PC-9 (cell line): Measurements from ENCODE around the gene PKD2. TPM values are rescaled to one million over a fixed set of nuclear protein-coding genes. Genes with fewer than 3 reads are reported as not detected.
A peak's percentile ranks its signal among the peaks of the same experiment; 100 is the strongest.

ENCODE experiments used
- BruUV-seq: library from RNA; stranded (reverse); fragments of 400-500 nt; replicated peaks from 2 replicates; lab custom pipeline; 2021; lab: Mats Ljungman, UMichigan
- CTCF ChIA-PET: fragments of 300-600 bp; sonication (Branson Sonifier 250); formaldehyde crosslinking; loops from one replicate; lab custom pipeline; 2022; ENCODE audit warnings: antibody characterized with exemption; lab: Charles Lee
- POLR2A ChIA-PET: fragments of 300-600 bp; sonication (Branson Sonifier 250); formaldehyde crosslinking; loops from one replicate; lab custom pipeline; 2022; ENCODE audit warnings: antibody characterized with exemption; ENCODE audit not compliant: unreplicated experiment; lab: Charles Lee
- DNase-seq, 2 experiments: peaks; one replicate each; pipeline versions ENCODE4 v3.0.0 to v3.0.0-alpha.2; 2015 to 2022; ENCODE audit warnings: mixed read lengths in 1 of 2
- H2AFZ ChIP-seq: fragments of 200-600 bp; sonication (generic); 2 replicates; pipeline ENCODE4 v1.8.1; 2017; ENCODE audit warnings: antibody characterized with exemption
- H3F3A ChIP-seq: fragments of 200-600 bp; sonication (generic); 2 replicates; pipeline ENCODE4 v1.8.1; 2017; ENCODE audit warnings: antibody characterized with exemption, mild to moderate bottlenecking, low read depth; ENCODE audit not compliant: insufficient read depth
- H3K27ac ChIP-seq: fragments of 200-600 bp; sonication (generic); 2 replicates; pipeline ENCODE4 v1.6.1; 2016; ENCODE audit warnings: mixed run types
- H3K27me3 ChIP-seq: fragments of 200-600 bp; sonication (generic); 2 replicates; pipeline ENCODE4 v1.6.1; 2016; ENCODE audit warnings: low read depth, mixed run types; ENCODE audit not compliant: insufficient read depth
- H3K36me3 ChIP-seq: fragments of 200-600 bp; sonication (generic); 2 replicates; pipeline ENCODE4 v1.6.1; 2016; ENCODE audit warnings: low read depth, mixed run types
- H3K4me1 ChIP-seq: fragments of 200-600 bp; sonication (generic); replicated peaks from 2 replicates; pipeline ENCODE4 v1.6.1; 2016; ENCODE audit warnings: mixed run types; ENCODE audit not compliant: insufficient read depth
- H3K4me2 ChIP-seq: fragments of 200-600 bp; sonication (generic); 2 replicates; pipeline ENCODE4 v1.6.1; 2017; ENCODE audit warnings: mixed run types
- H3K4me3 ChIP-seq: fragments of 200-600 bp; sonication (generic); 2 replicates; pipeline ENCODE4 v1.6.1; 2016; ENCODE audit warnings: mixed run types
- H3K79me2 ChIP-seq: fragments of 200-600 bp; sonication (generic); 2 replicates; pipeline ENCODE4 v1.6.1; 2017; ENCODE audit warnings: low read depth, mixed run types
- H3K9me2 ChIP-seq: fragments of 200-600 bp; sonication (generic); 2 replicates; pipeline ENCODE4 v1.8.1; 2017; ENCODE audit warnings: mild to moderate bottlenecking; ENCODE audit not compliant: insufficient read depth
- H3K9me3 ChIP-seq: fragments of 200-600 bp; sonication (generic); 2 replicates; pipeline ENCODE4 v1.8.1; 2016; ENCODE audit warnings: low read depth; ENCODE audit not compliant: insufficient read depth
- H4K20me1 ChIP-seq: fragments of 200-600 bp; sonication (generic); 2 replicates; pipeline ENCODE4 v1.8.1; 2017; ENCODE audit not compliant: insufficient read depth
- EZH2 ChIP-seq: fragments of 200-600 bp; sonication (generic); IDR thresholded peaks from 2 replicates; pipeline ENCODE4 v1.8.0; 2017; ENCODE audit warnings: antibody characterized with exemption, low read depth
- intact Hi-C: fragments of 100-400 bp; cut with micrococcal nuclease; formaldehyde crosslinking; loops from one replicate; pipeline ENCODE4 v1.10.0; 2022; ENCODE audit not compliant: unreplicated experiment
- total RNA-seq: library from RNA; stranded (reverse); gene quantifications from 2 replicates; pipeline ENCODE4 v1.2.3, GENCODE V29; 2021
- TF ChIP-seq, protein P1 (sequence below): fragments of 200-600 bp; sonication (generic); conservative IDR thresholded peaks from 2 replicates; pipeline ENCODE4 v1.6.1; 2017; ENCODE audit warnings: mixed run types, antibody characterized with exemption, mild to moderate bottlenecking, moderate library complexity

The PKD2 gene
- total RNA-seq, 1 experiment from 2014 or later = 10.2 TPM

DNA sequence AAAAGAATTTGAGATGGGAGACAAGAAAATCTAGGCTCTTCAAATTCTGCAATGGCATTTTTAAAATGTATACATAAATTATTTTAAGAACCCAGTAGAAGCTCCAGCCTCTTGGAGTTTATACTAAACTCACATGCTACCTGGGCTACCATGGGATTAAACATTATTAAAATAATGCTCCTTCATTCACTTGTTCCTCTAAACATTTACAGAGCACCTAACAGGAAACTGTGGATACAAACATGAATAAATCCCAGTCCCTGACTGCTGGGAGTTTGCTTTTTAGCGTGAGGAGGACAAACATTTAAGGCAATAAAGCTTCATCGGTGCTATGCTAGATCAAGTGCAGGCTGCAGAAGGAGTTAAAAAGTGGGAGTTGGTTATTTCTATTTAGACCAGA, 37.3 kb upstream of the PKD2 start:
- Histone ChIP-seq H3K4me2 (no peak overlapping the region), H2AFZ (no peak overlapping the region), H3K9me2 (no peaks in the 10 kb centered on the region), H3K27ac (no peak overlapping the region), H3F3A (peaks cover 10% of the 10 kb centered on the region; the same call in 1 of the 2 replicates), H3K9me3 (no peaks in the 10 kb centered on the region), H3K4me1 (peaks cover 27% of the 10 kb centered on the region), H3K4me3 (no peak overlapping the region), H3K79me2 (no peaks in the 10 kb centered on the region), H3K27me3 (no peaks in the 10 kb centered on the region), H4K20me1 (no peaks in the 10 kb centered on the region), H3K36me3 (no peaks in the 10 kb centered on the region)
- ChIA-PET CTCF (no interaction called here), POLR2A (no interaction called here)
- intact Hi-C loops = no loop called here
- no TSS peak for BruUV-seq
- no peak for DNase-seq
- TF ChIP-seq EZH2 = no peak
- TF ChIP-seq, protein P1, sequence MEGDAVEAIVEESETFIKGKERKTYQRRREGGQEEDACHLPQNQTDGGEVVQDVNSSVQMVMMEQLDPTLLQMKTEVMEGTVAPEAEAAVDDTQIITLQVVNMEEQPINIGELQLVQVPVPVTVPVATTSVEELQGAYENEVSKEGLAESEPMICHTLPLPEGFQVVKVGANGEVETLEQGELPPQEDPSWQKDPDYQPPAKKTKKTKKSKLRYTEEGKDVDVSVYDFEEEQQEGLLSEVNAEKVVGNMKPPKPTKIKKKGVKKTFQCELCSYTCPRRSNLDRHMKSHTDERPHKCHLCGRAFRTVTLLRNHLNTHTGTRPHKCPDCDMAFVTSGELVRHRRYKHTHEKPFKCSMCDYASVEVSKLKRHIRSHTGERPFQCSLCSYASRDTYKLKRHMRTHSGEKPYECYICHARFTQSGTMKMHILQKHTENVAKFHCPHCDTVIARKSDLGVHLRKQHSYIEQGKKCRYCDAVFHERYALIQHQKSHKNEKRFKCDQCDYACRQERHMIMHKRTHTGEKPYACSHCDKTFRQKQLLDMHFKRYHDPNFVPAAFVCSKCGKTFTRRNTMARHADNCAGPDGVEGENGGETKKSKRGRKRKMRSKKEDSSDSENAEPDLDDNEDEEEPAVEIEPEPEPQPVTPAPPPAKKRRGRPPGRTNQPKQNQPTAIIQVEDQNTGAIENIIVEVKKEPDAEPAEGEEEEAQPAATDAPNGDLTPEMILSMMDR = no peak

DNA sequence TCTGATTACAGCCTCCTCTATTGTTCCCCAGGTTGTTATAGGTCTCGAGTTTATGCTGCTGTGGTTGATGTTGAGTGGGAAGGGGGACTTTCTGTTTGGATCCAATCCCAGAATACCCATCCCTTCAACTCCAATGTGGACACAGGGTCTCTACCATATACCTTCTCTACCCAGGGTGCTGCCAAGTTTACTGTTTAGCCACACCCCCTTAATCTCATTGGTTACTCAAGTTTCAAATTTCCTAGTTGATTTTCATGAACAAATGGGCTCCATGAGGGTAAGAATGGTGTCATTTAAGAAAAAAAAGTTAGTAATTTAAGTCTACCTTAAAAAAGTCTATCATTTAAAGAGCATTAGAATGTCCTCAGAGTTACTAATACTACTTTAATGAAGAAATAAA, 35.6 kb upstream of the PKD2 start:
- H3K79me2 ChIP-seq = peaks cover 14% of the 10 kb centered on the region
- ChIA-PET POLR2A (no interaction called here), CTCF (interaction anchor here (0.6 to 0.7 kb wide), 3 partner anchors 130 to 1117 kb away, joined by 4 to 7 read pairs (median 6); no protein-coding TSS in a partner anchor)
- no TSS peak for BruUV-seq
- TF ChIP-seq EZH2 = no peak
- TF ChIP-seq, protein P1 = no peak
- H4K20me1 ChIP-seq = no peaks in the 10 kb centered on the region
- peaks cover 11% of the 10 kb centered on the region; the same call in 1 of the 2 replicates for H3F3A ChIP-seq
- intact Hi-C loops = no loop called here
- H3K4me2 ChIP-seq = no peak overlapping the region
- H3K4me3 ChIP-seq = no peak overlapping the region
- no peaks in the 10 kb centered on the region for H3K27me3 ChIP-seq
- peaks cover 30% of the 10 kb centered on the region for H3K4me1 ChIP-seq
- no peaks in the 10 kb centered on the region for H3K9me3 ChIP-seq
- no peaks in the 10 kb centered on the region for H3K36me3 ChIP-seq
- no peak for DNase-seq
- no peak overlapping the region for H2AFZ ChIP-seq
- no peaks in the 10 kb centered on the region for H3K9me2 ChIP-seq
- H3K27ac ChIP-seq = peak overlapping the region; percentile 91; the same call in 1 of the 2 replicates

DNA sequence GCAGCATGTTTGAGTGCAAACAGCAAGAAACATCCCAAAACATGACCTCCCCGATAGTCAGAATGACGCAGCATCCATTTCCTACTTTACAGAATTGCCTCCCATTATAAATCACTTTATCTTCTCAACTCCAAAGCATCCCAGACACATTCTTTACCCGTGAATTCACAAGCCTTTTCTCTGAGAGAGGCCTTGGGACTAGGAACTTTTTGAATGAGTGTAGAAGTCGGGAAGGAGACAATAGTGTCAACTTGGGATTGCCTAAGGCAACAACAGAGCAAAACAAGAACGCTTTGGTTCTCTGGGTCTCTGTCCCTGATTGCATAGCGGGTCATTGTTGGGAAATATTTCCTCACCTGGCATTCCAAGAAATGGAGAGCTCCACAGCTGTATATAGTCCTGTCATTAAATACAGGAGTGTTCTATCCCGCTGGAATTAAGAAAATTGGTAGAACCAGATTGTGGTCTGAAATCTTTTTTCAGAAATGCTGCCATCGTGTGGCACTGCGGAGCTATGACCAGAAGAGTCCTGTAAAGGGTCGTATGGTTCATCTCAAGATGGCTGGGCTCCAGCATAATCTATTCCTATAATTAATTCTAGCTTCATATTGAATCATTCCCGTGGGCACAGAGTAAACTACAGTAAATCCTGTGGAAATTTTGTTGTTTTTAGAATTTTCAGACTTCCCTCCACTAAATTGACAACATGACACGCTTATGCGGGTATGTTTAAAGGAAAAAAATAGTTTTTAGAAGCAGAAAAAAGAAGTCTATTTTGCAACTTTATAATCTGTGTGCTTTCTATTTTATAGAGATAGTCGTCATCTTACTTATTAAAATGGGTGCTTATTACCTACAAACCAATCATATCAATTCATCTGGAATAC, 33.9 kb upstream of the PKD2 start:
- peak; percentile 41 to 50 for DNase-seq
- Histone ChIP-seq H3K9me3 (no peaks in the 10 kb centered on the region), H3K79me2 (peaks cover 23% of the 10 kb centered on the region), H3K4me1 (peaks cover 30% of the 10 kb centered on the region), H3K27me3 (no peaks in the 10 kb centered on the region), H3F3A (peaks cover 21% of the 10 kb centered on the region; the same call in 1 of the 2 replicates), H3K4me2 (peak overlapping the region; percentile 62), H3K27ac (peak overlapping the region; percentile 91), H3K9me2 (no peaks in the 10 kb centered on the region), H2AFZ (no peak overlapping the region), H3K4me3 (no peak overlapping the region; the same call in 1 of the 2 replicates), H4K20me1 (no peaks in the 10 kb centered on the region), H3K36me3 (no peaks in the 10 kb centered on the region)
- no TSS peak for BruUV-seq
- ChIA-PET POLR2A (interaction anchor here (0.6 kb wide), 1 partner anchor 314 kb away, joined by 5 read pairs; no protein-coding TSS in a partner anchor), CTCF (interaction anchor here (0.7 to 1.5 kb wide), 3 partner anchors 12 to 121 kb away, joined by 3 to 8 read pairs (median 6); no protein-coding TSS in a partner anchor)
- intact Hi-C loops = loop anchor here (1.0 kb wide), 2 partner anchors 77 to 120 kb away; no protein-coding TSS in a partner anchor
- TF ChIP-seq EZH2 = no peak
- TF ChIP-seq, protein P1 = peak; percentile 74
